Activated naive CD4-positive, alpha-beta T cell treated with anti-CD3 and anti-CD28 coated beads, Interleukin-2, amount 50 U/mL, for 24 hours (primary cell): ENCODE data around the gene GARNL3.

Experiments used
- H3K27ac Mint-ChIP-seq: one replicate; pipeline ENCODE4 v1.8.0; 2021; ENCODE audit warnings: mild to moderate bottlenecking, mixed read lengths
- H3K27me3 Mint-ChIP-seq: one replicate; pipeline ENCODE4 v1.8.0; 2021; ENCODE audit warnings: mixed read lengths
- H3K36me3 Mint-ChIP-seq: one replicate; pipeline ENCODE4 v1.8.0; 2021; ENCODE audit warnings: mixed read lengths
- H3K4me1 Mint-ChIP-seq: one replicate; pipeline ENCODE4 v1.8.0; 2021; ENCODE audit warnings: mixed read lengths
- H3K4me3 Mint-ChIP-seq: one replicate; pipeline ENCODE4 v1.8.0; 2021; ENCODE audit warnings: mild to moderate bottlenecking, mixed read lengths
- H3K9me3 Mint-ChIP-seq: one replicate; pipeline ENCODE4 v1.8.0; 2021; ENCODE audit warnings: mixed read lengths

Gene GARNL3

GRCh38 chr9:127308652-127309434 lies 44.3 kb downstream of the GARNL3 start:
- Mint-ChIP-seq H3K4me3 (no peak overlapping the region), H3K36me3 (no peaks in the 10 kb centered on the region), H3K9me3 (no peaks in the 10 kb centered on the region), H3K27me3 (peaks cover 3% of the 10 kb centered on the region), H3K27ac (no peak overlapping the region), H3K4me1 (no peaks in the 10 kb centered on the region)

- no peak overlapping the region for H3K4me3 Mint-ChIP-seq
- no peaks in the 10 kb centered on the region for H3K4me1 Mint-ChIP-seq
- H3K27me3 Mint-ChIP-seq = peaks cover 3% of the 10 kb centered on the region
- H3K27ac Mint-ChIP-seq = no peak overlapping the region
- no peaks in the 10 kb centered on the region for H3K9me3 Mint-ChIP-seq
- no peaks in the 10 kb centered on the region for H3K36me3 Mint-ChIP-seq
Observed at GRCh38 chr9:127309715-127310114, 45.1 kb downstream of the GARNL3 start.

- no peaks in the 10 kb centered on the region for H3K9me3 Mint-ChIP-seq
Observed at GRCh38 chr9:127311239-127311741, 46.7 kb downstream of the GARNL3 start.

GRCh38 chr9:127313042-127313560 lies 48.5 kb downstream of the GARNL3 start:
- H3K27ac Mint-ChIP-seq = no peak overlapping the region
- no peaks in the 10 kb centered on the region for H3K4me1 Mint-ChIP-seq
- no peaks in the 10 kb centered on the region for H3K9me3 Mint-ChIP-seq
- H3K36me3 Mint-ChIP-seq = no peaks in the 10 kb centered on the region
- H3K4me3 Mint-ChIP-seq = no peak overlapping the region
- H3K27me3 Mint-ChIP-seq = peaks cover 6% of the 10 kb centered on the region

More at GRCh38 chr9:127311239-127311741, 46.7 kb downstream of the GARNL3 start:
- peaks cover 5% of the 10 kb centered on the region for H3K27me3 Mint-ChIP-seq
- H3K27ac Mint-ChIP-seq = no peak overlapping the region
- no peaks in the 10 kb centered on the region for H3K36me3 Mint-ChIP-seq
- H3K4me1 Mint-ChIP-seq = no peaks in the 10 kb centered on the region
- no peak overlapping the region for H3K4me3 Mint-ChIP-seq

GRCh38 chr9:127314911-127315310 lies 50.3 kb downstream of the GARNL3 start:
- H3K9me3 Mint-ChIP-seq = no peaks in the 10 kb centered on the region
- H3K27ac Mint-ChIP-seq = no peak overlapping the region
- no peaks in the 10 kb centered on the region for H3K36me3 Mint-ChIP-seq
- no peaks in the 10 kb centered on the region for H3K4me1 Mint-ChIP-seq
- no peak overlapping the region for H3K4me3 Mint-ChIP-seq
- peaks cover 5% of the 10 kb centered on the region for H3K27me3 Mint-ChIP-seq

GRCh38 chr9:127316586-127317323 lies 52.2 kb downstream of the GARNL3 start:
- Mint-ChIP-seq H3K4me1 (no peaks in the 10 kb centered on the region), H3K4me3 (no peak overlapping the region), H3K36me3 (no peaks in the 10 kb centered on the region), H3K9me3 (no peaks in the 10 kb centered on the region), H3K27me3 (peaks cover 6% of the 10 kb centered on the region), H3K27ac (no peak overlapping the region)

- peaks cover 7% of the 10 kb centered on the region for H3K27me3 Mint-ChIP-seq
- no peak overlapping the region for H3K4me3 Mint-ChIP-seq
- H3K9me3 Mint-ChIP-seq = no peaks in the 10 kb centered on the region
- no peaks in the 10 kb centered on the region for H3K36me3 Mint-ChIP-seq
- H3K27ac Mint-ChIP-seq = no peak overlapping the region
- no peaks in the 10 kb centered on the region for H3K4me1 Mint-ChIP-seq
Observed at GRCh38 chr9:127318651-127319167, 54.1 kb downstream of the GARNL3 start.

GRCh38 chr9:127319366-127320114 lies 55.0 kb downstream of the GARNL3 start:
- no peaks in the 10 kb centered on the region for H3K36me3 Mint-ChIP-seq
- H3K4me3 Mint-ChIP-seq = no peak overlapping the region
- peaks cover 8% of the 10 kb centered on the region for H3K27me3 Mint-ChIP-seq
- no peaks in the 10 kb centered on the region for H3K4me1 Mint-ChIP-seq
- no peaks in the 10 kb centered on the region for H3K9me3 Mint-ChIP-seq
- no peak overlapping the region for H3K27ac Mint-ChIP-seq

GRCh38 chr9:127320115-127320378 lies 55.5 kb downstream of the GARNL3 start:
- Mint-ChIP-seq H3K27me3 (peaks cover 9% of the 10 kb centered on the region), H3K9me3 (no peaks in the 10 kb centered on the region), H3K36me3 (no peaks in the 10 kb centered on the region), H3K4me3 (no peak overlapping the region), H3K27ac (no peak overlapping the region), H3K4me1 (no peaks in the 10 kb centered on the region)

- Mint-ChIP-seq H3K9me3 (no peaks in the 10 kb centered on the region), H3K27me3 (peaks cover 11% of the 10 kb centered on the region), H3K27ac (no peak overlapping the region), H3K4me3 (no peak overlapping the region), H3K36me3 (peaks cover 5% of the 10 kb centered on the region), H3K4me1 (no peaks in the 10 kb centered on the region)
Observed at GRCh38 chr9:127323393-127323792, 58.8 kb downstream of the GARNL3 start.

GRCh38 chr9:127330501-127330900 lies 65.9 kb downstream of the GARNL3 start:
- Mint-ChIP-seq H3K27ac (no peak overlapping the region), H3K9me3 (no peaks in the 10 kb centered on the region), H3K27me3 (peaks cover 11% of the 10 kb centered on the region), H3K4me3 (no peak overlapping the region), H3K4me1 (no peaks in the 10 kb centered on the region), H3K36me3 (peaks cover 5% of the 10 kb centered on the region)

- Mint-ChIP-seq H3K4me3 (no peak overlapping the region), H3K27ac (no peak overlapping the region), H3K4me1 (no peaks in the 10 kb centered on the region), H3K27me3 (peaks cover 7% of the 10 kb centered on the region), H3K9me3 (no peaks in the 10 kb centered on the region), H3K36me3 (no peaks in the 10 kb centered on the region)
Observed at GRCh38 chr9:127333221-127334064, 68.9 kb downstream of the GARNL3 start.

- Mint-ChIP-seq H3K27me3 (peaks cover 7% of the 10 kb centered on the region), H3K36me3 (no peaks in the 10 kb centered on the region), H3K9me3 (no peaks in the 10 kb centered on the region), H3K27ac (no peak overlapping the region), H3K4me1 (no peaks in the 10 kb centered on the region), H3K4me3 (no peak overlapping the region)
Observed at GRCh38 chr9:127334725-127335124, 70.2 kb downstream of the GARNL3 start.

- no peaks in the 10 kb centered on the region for H3K9me3 Mint-ChIP-seq
- no peak overlapping the region for H3K4me3 Mint-ChIP-seq
- peaks cover 4% of the 10 kb centered on the region for H3K27me3 Mint-ChIP-seq
- H3K27ac Mint-ChIP-seq = no peak overlapping the region
- H3K36me3 Mint-ChIP-seq = no peaks in the 10 kb centered on the region
- no peaks in the 10 kb centered on the region for H3K4me1 Mint-ChIP-seq
Observed at GRCh38 chr9:127336086-127336485, 71.5 kb downstream of the GARNL3 start.
